ENCODE results near the gene PTPRK.

- TF ChIP-seq CTCF (IDR thresholded peaks at IDR 0.05): no peak
- no peak for TF ChIP-seq ZFX (IDR thresholded peaks at IDR 0.05; ENCODE audit: borderline replicate concordance)
These were observed 130.4 kb downstream of the PTPRK start for GRCh38 chr6:128389820-128390534.

Data from 22Rv1 (cell line).